HCT116 (cell line): Measurements from ENCODE around the gene DOCK4. TPM values are rescaled to one million over a fixed set of nuclear protein-coding genes. Genes with fewer than 3 reads are reported as not detected.

Experiments
- ATAC-seq: fragments of 200-7000 bp; cut with Tn5 transposase; 2 replicates; pipeline ENCODE4 v1.9.1; 2020; ENCODE audit warnings: mild to moderate bottlenecking, moderate library complexity
- BruUV-seq: library from RNA; stranded (reverse); fragments of 400-500 nt; replicated peaks from 2 replicates; lab custom pipeline; 2021; lab: Mats Ljungman, UMichigan
- CTCF ChIA-PET: fragments of 300-600 bp; sonication (Branson Sonifier 250); formaldehyde crosslinking; loops from one replicate; lab custom pipeline; 2021; ENCODE audit warnings: antibody characterized with exemption; lab: Charles Lee
- POLR2A ChIA-PET: fragments of 300-600, 350-600 bp; sonication (Branson Sonifier 250); formaldehyde crosslinking; loops from one replicate; lab custom pipeline; 2021; ENCODE audit warnings: antibody characterized with exemption; lab: Charles Lee
- RAD21 ChIA-PET, 2 experiments: fragments of 300-600 bp; sonication (Branson Sonifier 250); formaldehyde crosslinking; loops; one replicate each; lab custom pipeline; 2023; ENCODE audit warnings: low total read pairs in 2 of 2; ENCODE audit not compliant: uncharacterized antibody in 2 of 2, unreplicated experiment in 2 of 2, low non-redundant PET in 1 of 2; lab: Charles Lee
- DNase-seq: peaks from one replicate; pipeline ENCODE4 v3.0.0-alpha.2; 2010; ENCODE audit warnings: low read depth, low spot score
- H2AFZ ChIP-seq: fragments of 200-600 bp; shearing (Covaris generic), sonication (generic); 2 replicates; pipeline ENCODE4 v1.6.1; 2017; ENCODE audit warnings: low read depth, mixed run types, mixed read lengths, antibody characterized with exemption, low read length; ENCODE audit not compliant: poor library complexity, severe bottlenecking
- H3K27ac ChIP-seq: 2 replicates; pipeline ENCODE4 v1.5.1; 2012; ENCODE audit warnings: low read depth, low read length
- H3K27me3 ChIP-seq: fragments of 200-600 bp; sonication (generic); 2 replicates; pipeline ENCODE4 v1.6.1; 2016; ENCODE audit warnings: mixed run types, low read length, mixed read lengths; ENCODE audit not compliant: insufficient read depth
- H3K36me3 ChIP-seq, 2 experiments: fragments of 200-500 bp in 1 of 2; fragments of 200-600 bp in 1 of 2; sonication (Bioruptor generic) in 1 of 2; sonication (generic) in 1 of 2; 2 replicates each; pipeline versions ENCODE4 v1.5.1 to v1.6.1; 2014 to 2016; ENCODE audit warnings: low read length in 2 of 2, inconsistent platforms in 1 of 2, mixed read lengths in 1 of 2, mixed run types in 1 of 2; ENCODE audit not compliant: insufficient read depth in 2 of 2, control insufficient read depth in 1 of 2
- H3K4me1 ChIP-seq, 2 experiments: fragments of 200-600 bp in 1 of 2; sonication (generic) in 1 of 2; 2 replicates each; pipeline versions ENCODE4 v1.5.1 to v1.6.1; 2012 to 2017; ENCODE audit warnings: low read length in 2 of 2, inconsistent platforms in 1 of 2, mild to moderate bottlenecking in 1 of 2, mixed read lengths in 1 of 2, mixed run types in 1 of 2, moderate library complexity in 1 of 2; ENCODE audit not compliant: insufficient read depth in 2 of 2, control insufficient read depth in 1 of 2
- H3K4me2 ChIP-seq: fragments of 200-600 bp; sonication (generic); 2 replicates; pipeline ENCODE4 v1.6.1; 2017; ENCODE audit warnings: mixed run types, low read length, mixed read lengths
- H3K4me3 ChIP-seq, 2 experiments: fragments of 200-600 bp in 1 of 2; sonication (generic) in 1 of 2; replicated peaks in 1 of 2; 2 replicates each; pipeline ENCODE4 v1.5.1; 2011 to 2016; ENCODE audit warnings: low read length in 2 of 2, control low read depth in 1 of 2, low read depth in 1 of 2, mild to moderate bottlenecking in 1 of 2, mixed read lengths in 1 of 2, mixed run types in 1 of 2
- H3K79me2 ChIP-seq: fragments of 200-600 bp; sonication (generic); 2 replicates; pipeline ENCODE4 v1.6.1; 2017; ENCODE audit warnings: mild to moderate bottlenecking, mixed run types, low read length, moderate library complexity, mixed read lengths; ENCODE audit not compliant: insufficient read depth
- H3K9ac ChIP-seq: fragments of 200-600 bp; sonication (generic); 2 replicates; pipeline ENCODE4 v1.6.1; 2016; ENCODE audit warnings: low read length, mixed read lengths
- H3K9me2 ChIP-seq: fragments of 200-600 bp; sonication (generic), shearing (Covaris generic); 2 replicates; pipeline ENCODE4 v1.6.1; 2017; ENCODE audit warnings: mixed run types, mild to moderate bottlenecking, moderate library complexity; ENCODE audit not compliant: insufficient read depth
- H3K9me3 ChIP-seq, 2 experiments: fragments of 200-500 bp in 1 of 2; fragments of 200-600 bp in 1 of 2; sonication (Bioruptor generic) in 1 of 2; sonication (generic) in 1 of 2; 2 replicates each; pipeline ENCODE4 v1.6.1; 2014 to 2017; ENCODE audit warnings: low read length in 2 of 2, mixed read lengths in 2 of 2, inconsistent platforms in 1 of 2, low read depth in 1 of 2, mild to moderate bottlenecking in 1 of 2, mixed run types in 1 of 2, moderate library complexity in 1 of 2; ENCODE audit not compliant: control insufficient read depth in 1 of 2, insufficient read depth in 1 of 2
- H4K20me1 ChIP-seq: fragments of 200-600 bp; sonication (generic), shearing (Covaris generic); 2 replicates; pipeline ENCODE4 v1.6.1; 2017; ENCODE audit warnings: mixed run types, mild to moderate bottlenecking, moderate library complexity; ENCODE audit not compliant: insufficient read depth
- CBX3 ChIP-seq: IDR thresholded peaks from 2 replicates; pipeline ENCODE4 v1.6.1; 2012; ENCODE audit warnings: low read depth
- EGR1 ChIP-seq: IDR thresholded peaks from 2 replicates; pipeline ENCODE4 v1.6.1; 2012; ENCODE audit warnings: low read depth
- FOSL1 ChIP-seq: IDR thresholded peaks from 2 replicates; pipeline ENCODE4 v1.6.1; 2012; ENCODE audit warnings: low read depth
- JUND ChIP-seq: IDR thresholded peaks from 2 replicates; pipeline ENCODE4 v1.6.1; 2012
- MAX ChIP-seq: IDR thresholded peaks from 2 replicates; pipeline ENCODE4 v1.6.1; 2012
- POLR2A ChIP-seq: IDR thresholded peaks from 2 replicates; pipeline ENCODE4 v1.7.0; 2011; ENCODE audit warnings: borderline replicate concordance; ENCODE audit not compliant: insufficient read depth, insufficient read length; ENCODE audit errors: extremely low read depth
- RAD21 ChIP-seq: IDR thresholded peaks from 2 replicates; pipeline ENCODE4 v1.6.1; 2012; ENCODE audit warnings: low read depth, mild to moderate bottlenecking
- REST ChIP-seq: IDR thresholded peaks from 2 replicates; pipeline ENCODE4 v1.6.1; 2012; ENCODE audit warnings: low read depth
- SIN3A ChIP-seq: IDR thresholded peaks from 2 replicates; pipeline ENCODE4 v1.6.1; 2012; ENCODE audit warnings: low read depth
- TCF7L2 ChIP-seq: IDR thresholded peaks from 2 replicates; pipeline ENCODE4 v1.7.0; 2011; ENCODE audit warnings: borderline replicate concordance, inconsistent platforms; ENCODE audit not compliant: insufficient read depth, insufficient read length; ENCODE audit errors: extremely low read depth
- YY1 ChIP-seq: IDR thresholded peaks from 2 replicates; pipeline ENCODE4 v1.6.1; 2011; ENCODE audit warnings: low read length, low read depth, moderate library complexity, mild to moderate bottlenecking; ENCODE audit not compliant: insufficient replicate concordance; ENCODE audit errors: extremely low read depth
- ZFX ChIP-seq: fragments of 450-650 bp; IDR thresholded peaks from 2 replicates; pipeline ENCODE4 v1.6.1; 2017
- ZNF274 ChIP-seq: fragments of 200-500 bp; sonication (Bioruptor generic); IDR thresholded peaks from 2 replicates; pipeline ENCODE4 v1.6.1; 2014; ENCODE audit warnings: mild to moderate bottlenecking, low read depth, low read length, inconsistent platforms
- intact Hi-C: fragments of 100-400 bp; cut with micrococcal nuclease; formaldehyde crosslinking; loops from 2 replicates; pipeline ENCODE4 v1.10.0; 2022
- total RNA-seq: library from RNA; stranded (reverse); gene quantifications from one replicate; pipeline ENCODE4 v1.2.1, GENCODE V29; 2021; ENCODE audit not compliant: unreplicated experiment
- TF ChIP-seq, protein P1 (sequence below), 3 experiments: fragments of 200-600 bp in 1 of 3; sonication (generic) in 1 of 3; IDR thresholded peaks in 2 of 3; conservative IDR thresholded peaks in 1 of 3; 2 replicates each; pipeline ENCODE4 v1.5.1; 2012 to 2017; ENCODE audit warnings: low read depth in 2 of 3, low read length in 2 of 3, antibody characterized with exemption in 1 of 3, borderline replicate concordance in 1 of 3, control low read depth in 1 of 3, mild to moderate bottlenecking in 1 of 3, mixed read lengths in 1 of 3, mixed run types in 1 of 3, moderate library complexity in 1 of 3; ENCODE audit not compliant: insufficient read depth in 1 of 3

DOCK4 gene
- total RNA-seq, 1 experiment from 2014 or later = 2.2 TPM

DNA sequence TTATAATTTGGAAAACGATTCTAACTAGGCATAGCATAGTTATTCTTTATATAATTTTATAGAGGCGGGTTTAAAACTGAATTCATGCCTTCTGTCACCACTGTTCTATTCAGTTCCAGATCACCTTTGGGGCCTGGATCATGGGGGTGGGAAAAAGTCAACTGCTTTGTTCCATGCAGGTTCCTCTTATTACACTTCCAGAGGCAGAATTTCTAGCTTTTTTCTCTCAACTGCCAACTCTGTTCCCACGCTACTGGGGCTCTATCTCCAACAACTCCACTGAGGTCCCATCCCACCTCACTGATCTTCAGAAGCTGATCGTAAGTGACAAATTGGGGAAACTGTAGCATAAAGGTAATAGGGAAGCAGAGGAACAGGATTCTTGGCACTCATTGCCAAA, 360.3 kb downstream of the DOCK4 start:
- no peak for TF ChIP-seq SIN3A
- no peak for TF ChIP-seq MAX
- TF ChIP-seq CBX3 = no peak
- no peak for TF ChIP-seq POLR2A
- TF ChIP-seq REST = no peak
- Histone ChIP-seq H3K27me3 (no peaks in the 10 kb centered on the region), H3K4me1 (no peaks in the 10 kb centered on the region), H3K27ac (no peak overlapping the region), H3K79me2 (no peaks in the 10 kb centered on the region), H4K20me1 (no peaks in the 10 kb centered on the region), H3K9ac (no peak overlapping the region), H3K4me2 (no peak overlapping the region), H2AFZ (no peak overlapping the region), H3K9me2 (no peaks in the 10 kb centered on the region), H3K9me3 (no peaks in the 10 kb centered on the region; a peak in 1 of 4 replicates), H3K36me3 (no peaks in the 10 kb centered on the region), H3K4me3 (no peak overlapping the region)
- DNase-seq (no peak), ATAC-seq (no peak)
- RAD21 ChIA-PET = no interaction called here
- intact Hi-C loops = no loop called here
- POLR2A ChIA-PET = no interaction called here
- no TSS peak for BruUV-seq
- CTCF ChIA-PET = interaction anchor here (1.1 kb wide), 1 partner anchor 10 kb away, joined by 3 read pairs; no protein-coding TSS in a partner anchor

- H3K9me2 ChIP-seq = no peaks in the 10 kb centered on the region
- H3K36me3 ChIP-seq = no peaks in the 10 kb centered on the region
- no peak overlapping the region for H3K4me3 ChIP-seq
- POLR2A ChIA-PET = no interaction called here
- H3K9me3 ChIP-seq = no peaks in the 10 kb centered on the region
- RAD21 ChIA-PET = no interaction called here
- ATAC-seq (no peak), DNase-seq (no peak)
- intact Hi-C loops = no loop called here
- no peaks in the 10 kb centered on the region for H4K20me1 ChIP-seq
- BruUV-seq = no TSS peak
- no peak overlapping the region for H3K27ac ChIP-seq
- H3K4me2 ChIP-seq = no peak overlapping the region
- no peak overlapping the region for H2AFZ ChIP-seq
- no peaks in the 10 kb centered on the region for H3K27me3 ChIP-seq
- H3K4me1 ChIP-seq = no peaks in the 10 kb centered on the region
- no peak overlapping the region for H3K9ac ChIP-seq
- no peaks in the 10 kb centered on the region for H3K79me2 ChIP-seq
- CTCF ChIA-PET = no interaction called here
- no peak for TF ChIP-seq ZFX
- no peak for TF ChIP-seq TCF7L2
- no peak for TF ChIP-seq SIN3A
- TF ChIP-seq FOSL1 = no peak
- no peak for TF ChIP-seq EGR1
- TF ChIP-seq, protein P1, sequence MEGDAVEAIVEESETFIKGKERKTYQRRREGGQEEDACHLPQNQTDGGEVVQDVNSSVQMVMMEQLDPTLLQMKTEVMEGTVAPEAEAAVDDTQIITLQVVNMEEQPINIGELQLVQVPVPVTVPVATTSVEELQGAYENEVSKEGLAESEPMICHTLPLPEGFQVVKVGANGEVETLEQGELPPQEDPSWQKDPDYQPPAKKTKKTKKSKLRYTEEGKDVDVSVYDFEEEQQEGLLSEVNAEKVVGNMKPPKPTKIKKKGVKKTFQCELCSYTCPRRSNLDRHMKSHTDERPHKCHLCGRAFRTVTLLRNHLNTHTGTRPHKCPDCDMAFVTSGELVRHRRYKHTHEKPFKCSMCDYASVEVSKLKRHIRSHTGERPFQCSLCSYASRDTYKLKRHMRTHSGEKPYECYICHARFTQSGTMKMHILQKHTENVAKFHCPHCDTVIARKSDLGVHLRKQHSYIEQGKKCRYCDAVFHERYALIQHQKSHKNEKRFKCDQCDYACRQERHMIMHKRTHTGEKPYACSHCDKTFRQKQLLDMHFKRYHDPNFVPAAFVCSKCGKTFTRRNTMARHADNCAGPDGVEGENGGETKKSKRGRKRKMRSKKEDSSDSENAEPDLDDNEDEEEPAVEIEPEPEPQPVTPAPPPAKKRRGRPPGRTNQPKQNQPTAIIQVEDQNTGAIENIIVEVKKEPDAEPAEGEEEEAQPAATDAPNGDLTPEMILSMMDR (IDR thresholded peaks at IDR 0.05 in 2 of 3, conservative IDR thresholded peaks at IDR 0.05 in 1 of 3; ENCODE audit: borderline replicate concordance in 1 of 3, insufficient read depth in 1 of 3, low read depth in 2 of 3, low read length in 2 of 3) = no peak
- no peak for TF ChIP-seq ZNF274
- no peak for TF ChIP-seq MAX
- TF ChIP-seq POLR2A = no peak
- TF ChIP-seq CBX3 = no peak
- TF ChIP-seq YY1 = no peak
- no peak for TF ChIP-seq RAD21
- no peak for TF ChIP-seq JUND
Observed at GRCh38 chr7:111844904-111845671, 361.1 kb downstream of the DOCK4 start.
